Spleen (tissue), 11 donors: ENCODE results near the gene ARID3B. TPM values are rescaled to one million over a fixed set of nuclear protein-coding genes. Genes with fewer than 3 reads are reported as not detected.

Experiments
- DNase-seq: peaks from one replicate; pipeline ENCODE4 v3.0.0-alpha.2; 2020
- H3K27ac ChIP-seq, 8 donors: fragments of 200-600 bp; sonication (generic) in 7 of 8; 1 replicate in 4 of 8; 2 replicates in 4 of 8; pipeline versions ENCODE4 v1.5.0 to v1.8.0; 2016 to 2021; ENCODE audit warnings: inconsistent platforms in 4 of 8, mild to moderate bottlenecking in 4 of 8, moderate library complexity in 1 of 8
- H3K27me3 ChIP-seq, 7 donors: fragments of 200-600 bp; sonication (generic) in 6 of 7; replicated peaks in 1 of 7; 1 replicate in 4 of 7; 2 replicates in 3 of 7; pipeline versions ENCODE4 v1.5.0 to v1.8.0; 2016 to 2021; ENCODE audit warnings: inconsistent platforms in 3 of 7, mild to moderate bottlenecking in 1 of 7
- H3K36me3 ChIP-seq, 6 donors: fragments of 200-600 bp; sonication (generic) in 5 of 6; 1 replicate in 4 of 6; 2 replicates in 2 of 6; pipeline versions ENCODE4 v1.5.0 to v1.8.0; 2016 to 2021; ENCODE audit warnings: inconsistent platforms in 2 of 6
- H3K4me1 ChIP-seq, 6 donors: fragments of 200-600 bp; sonication (generic) in 5 of 6; 1 replicate in 3 of 6; 2 replicates in 3 of 6; pipeline versions ENCODE4 v1.5.0 to v1.8.0; 2016 to 2021; ENCODE audit warnings: inconsistent platforms in 3 of 6
- H3K4me3 ChIP-seq, 8 donors: fragments of 200-600 bp; sonication (generic) in 7 of 8; 1 replicate in 4 of 8; 2 replicates in 4 of 8; pipeline versions ENCODE4 v1.5.0 to v1.8.0; 2016 to 2021; ENCODE audit warnings: inconsistent platforms in 4 of 8, mild to moderate bottlenecking in 4 of 8, moderate library complexity in 2 of 8
- H3K9me3 ChIP-seq, 8 donors: fragments of 200-600 bp; sonication (generic) in 7 of 8; 1 replicate in 4 of 8; 2 replicates in 4 of 8; pipeline versions ENCODE4 v1.5.0 to v1.8.0; 2016 to 2021; ENCODE audit warnings: inconsistent platforms in 4 of 8
- CTCF ChIP-seq, 11 experiments: fragments of 200-600 bp in 7 of 11; fragments of 450-650 bp in 4 of 11; sonication (generic) in 4 of 11; IDR thresholded peaks in 8 of 11; conservative IDR thresholded peaks in 3 of 11; 1 replicate in 7 of 11; 2 replicates in 4 of 11; pipeline versions ENCODE4 v1.4.0 to v1.8.0; 2016 to 2021; ENCODE audit warnings: antibody characterized with exemption in 11 of 11, inconsistent platforms in 4 of 11, mild to moderate bottlenecking in 1 of 11
- POLR2A ChIP-seq, 3 donors: fragments of 450-650 bp; IDR thresholded peaks; one replicate each; pipeline ENCODE4 v1.5.1; 2017; ENCODE audit warnings: antibody characterized with exemption in 3 of 3, mild to moderate bottlenecking in 1 of 3
- POLR2AphosphoS5 ChIP-seq, 3 donors: sonication (generic); formaldehyde crosslinking; IDR thresholded peaks; one replicate each; pipeline ENCODE4 v1.5.1; 2017; ENCODE audit warnings: antibody characterized with exemption in 3 of 3
- WGBS, 5 donors: extraction: QIAGEN DNeasy Blood & Tissue Kit in 3 of 5; methylation state at CpG; one replicate each; pipeline versions ENCODE4 v1.1.5 to v1.1.7; 2013 to 2018; 5-methylcytosine and 5-hydroxymethylcytosine counted together
- intact Hi-C: fragments of 100-400 bp; cut with DNase I; formaldehyde crosslinking; loops from one replicate; pipeline ENCODE4 v1.15.0; 2023; ENCODE audit warnings: low total_unique reads
- polyA plus RNA-seq, 3 donors: library from polyadenylated mRNA; stranded (reverse); fragments of 200-250 nt; gene quantifications; one replicate each; pipeline ENCODE4 v1.2.1, GENCODE V29; 2013
- total RNA-seq, 7 donors: library from RNA; depleted of rRNA in 3 of 7; stranded (reverse); fragments of >200 nt in 3 of 7; fragmentation: NEBNext Ultra II Directional in 4 of 7; extraction: Animal tissue kit (Norgen Biotek cat#: 25700) in 4 of 7; gene quantifications; one replicate each; pipeline versions ENCODE4 v1.1.0 to v1.2.1, GENCODE V29; 2016 to 2021
- donor health status: healthy with polysubstance abuse.
- donor health status: DM: no; HTN: no; CAD: no; lungs with moderate emphysema.
- donor health status: DM: no; HTN: no; CAD: no.
- donor health status: Bipolar disorder and iron deficiency.
- donor health status: healthy.
- donor health status: DM: no; HTN: no; CAD: no.
- donor health status: DM: yes; HTN: yes; CAD: no.

ARID3B gene
- total and polyA plus RNA-seq, 10 donors: 3.5 to 25.2 (median 15.6) TPM

GRCh38 chr15:74540161-74540760 is 759 bp upstream of the ARID3B start:
- DNase-seq: no peak
- intact Hi-C loops: loop anchor here (10.0 kb wide), 1 partner anchor 75 kb away; the partner anchor contains the start of gene CLK3
- Histone ChIP-seq H3K27ac (peak overlapping the region; percentile 62 to 95 (median 87)), H3K4me3 (peak overlapping the region; percentile 63 to 89 (median 80)), H3K9me3 (no peaks in the 10 kb centered on the region), H3K4me1 (peaks cover 17 to 57% (median 41%) of the 10 kb centered on the region in 6 donors), H3K27me3 (no peaks in the 10 kb centered on the region), H3K36me3 (peaks cover 0 to 16% (median 3%) of the 10 kb centered on the region in 6 donors)
- no peak for TF ChIP-seq POLR2AphosphoS5 (IDR thresholded peaks at IDR 0.05)
- no peak for TF ChIP-seq POLR2A (IDR thresholded peaks at IDR 0.05)
- no peak for TF ChIP-seq CTCF (IDR thresholded peaks at IDR 0.05 in 8 of 11, conservative IDR thresholded peaks at IDR 0.05 in 3 of 11)
- 4 to 7% (median 5%) methylated on average over 17 of the region's 17 CpGs for WGBS, 5 donors

DNA sequence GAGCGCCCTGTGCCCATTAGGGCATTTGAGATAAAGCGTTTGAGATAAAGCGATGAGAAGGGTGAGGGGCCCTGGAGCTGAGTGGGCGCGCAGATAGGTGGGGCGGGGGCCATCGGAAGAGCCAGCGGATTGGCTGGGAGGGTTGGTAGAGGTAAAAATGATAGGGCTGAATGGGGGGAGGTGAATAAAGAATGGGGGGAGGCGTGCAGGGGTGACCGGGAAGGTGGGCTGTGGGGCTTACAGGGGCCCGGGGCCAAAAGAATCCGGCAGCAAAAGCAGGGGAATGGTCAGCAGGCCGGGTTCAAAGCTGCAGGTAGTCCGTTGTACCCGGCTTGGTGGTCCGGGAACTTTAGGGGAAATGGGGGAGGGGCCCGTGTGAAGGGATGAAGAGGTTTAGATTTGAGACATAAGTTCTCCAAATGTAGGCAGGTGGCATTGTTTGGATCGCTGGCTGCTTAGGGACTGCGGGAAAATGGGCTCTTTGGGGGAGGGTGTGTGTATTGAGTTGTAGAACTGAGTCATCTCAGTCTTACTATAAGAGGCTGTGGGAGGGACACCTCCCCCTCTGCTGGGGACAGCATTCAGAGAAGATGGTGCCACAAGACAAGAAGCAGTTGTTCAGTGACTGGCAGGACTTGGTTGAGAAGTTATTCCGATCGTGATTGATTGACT is 610 bp downstream of the ARID3B start:
- H3K27ac ChIP-seq: peak overlapping the region; percentile 72 to 95 (median 92)
- peaks cover 31 to 71% (median 54%) of the 10 kb centered on the region in 6 donors for H3K4me1 ChIP-seq

DNA sequence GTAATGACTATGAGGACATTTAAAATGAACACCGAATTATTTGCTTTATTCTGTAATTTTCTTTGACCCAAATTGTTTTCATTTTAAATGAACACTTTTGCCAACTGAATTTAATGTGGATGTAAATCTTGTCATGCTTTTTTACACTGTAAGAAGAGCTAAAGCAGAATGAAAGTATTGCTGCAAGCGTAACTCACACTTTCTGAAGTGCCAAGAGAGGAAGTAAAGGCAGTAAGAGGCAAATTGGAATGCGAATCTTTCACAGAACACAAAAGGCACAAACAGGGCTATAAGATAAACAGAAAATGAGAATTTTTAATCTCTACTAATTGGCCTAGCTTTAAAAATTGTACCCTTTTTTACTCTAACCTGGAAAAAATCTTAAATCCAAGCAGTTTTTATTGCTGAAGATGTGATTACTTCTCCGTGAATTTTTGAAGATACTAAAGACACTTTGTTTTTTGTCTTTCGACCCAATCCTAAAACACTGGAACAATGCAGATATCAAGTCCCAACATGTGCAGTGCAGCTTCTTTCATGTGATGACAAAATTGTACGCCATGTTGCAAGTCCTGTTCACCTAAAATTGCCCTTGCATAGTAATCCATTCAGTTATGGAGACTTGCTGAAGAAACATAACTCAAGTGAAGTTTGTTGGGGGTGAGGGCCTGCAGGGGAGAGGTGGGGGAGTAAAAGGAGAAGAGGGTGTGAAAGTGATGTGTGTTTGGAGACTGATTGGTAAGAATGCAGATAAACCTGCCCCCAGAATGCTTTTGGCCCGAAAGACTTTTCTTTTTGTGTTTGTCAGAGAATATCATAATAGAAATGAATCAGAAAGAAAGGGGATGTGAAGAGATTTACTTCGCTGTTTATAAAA is 1.4 kb downstream of the ARID3B start:
- WGBS, 5 donors: 48 to 56% (median 51%) methylated on average over 8 of the region's 8 CpGs
- Histone ChIP-seq H3K27ac (peak overlapping the region in 7 of 8 donors; percentile 81 to 95 (median 93)), H3K4me3 (peak overlapping the region; percentile 79 to 92 (median 87)), H3K4me1 (peaks cover 36 to 79% (median 62%) of the 10 kb centered on the region in 6 donors), H3K36me3 (peaks cover 0 to 18% (median 3%) of the 10 kb centered on the region in 6 donors), H3K9me3 (no peaks in the 10 kb centered on the region), H3K27me3 (no peaks in the 10 kb centered on the region)
- DNase-seq: no peak
- intact Hi-C loops: loop anchor here (10.0 kb wide), 1 partner anchor 72 kb away; the partner anchor contains the start of gene CLK3
- TF ChIP-seq POLR2AphosphoS5 (IDR thresholded peaks at IDR 0.05): no peak
- no peak for TF ChIP-seq CTCF (IDR thresholded peaks at IDR 0.05 in 8 of 11, conservative IDR thresholded peaks at IDR 0.05 in 3 of 11)
- no peak for TF ChIP-seq POLR2A (IDR thresholded peaks at IDR 0.05)

More for the DNA sequence above, 610 bp downstream of the ARID3B start:
- Histone ChIP-seq H3K9me3 (no peaks in the 10 kb centered on the region), H3K36me3 (peaks cover 0 to 18% (median 3%) of the 10 kb centered on the region in 6 donors), H3K27me3 (no peaks in the 10 kb centered on the region), H3K4me3 (peak overlapping the region; percentile 79 to 92 (median 87))
- WGBS, 5 donors: 1% methylated on average over 21 of the region's 21 CpGs
- TF ChIP-seq POLR2A (IDR thresholded peaks at IDR 0.05) (no peak), CTCF (IDR thresholded peaks at IDR 0.05 in 8 of 11, conservative IDR thresholded peaks at IDR 0.05 in 3 of 11) (no peak), POLR2AphosphoS5 (IDR thresholded peaks at IDR 0.05) (peak in 1 of 3 donors; percentile 33)
- DNase-seq: no peak
- intact Hi-C loops: loop anchor here (10.0 kb wide), 1 partner anchor 73 kb away; the partner anchor contains the start of gene CLK3
